CD14-positive monocyte (primary cell): Measurements from ENCODE around the gene GAA. TPM values are rescaled to one million over a fixed set of nuclear protein-coding genes. Genes with fewer than 3 reads are reported as not detected.
"Not testable (repeated sequence)": the region's sequence is repeated elsewhere in the genome, so short reads cannot be mapped to it uniquely, and the experiment has no call there.

ENCODE experiments used
- DNase-seq, 3 donors: peaks; one replicate each; pipeline ENCODE4 v3.0.0-alpha.2; 2011 to 2022
- H2AFZ ChIP-seq: 2 replicates; pipeline ENCODE4 v1.6.0; 2012; ENCODE audit warnings: mild to moderate bottlenecking, low read depth, low read length, inconsistent platforms; ENCODE audit not compliant: insufficient read depth, poor library complexity, severe bottlenecking
- H3K27ac ChIP-seq, 2 donors: 1 replicate in 1 of 2; 2 replicates in 1 of 2; pipeline ENCODE4 v1.5.1; 2012 to 2013; ENCODE audit warnings: low read length in 2 of 2, control low read depth in 1 of 2, inconsistent platforms in 1 of 2, low read depth in 1 of 2, mild to moderate bottlenecking in 1 of 2
- H3K27me3 ChIP-seq, 2 donors: one replicate each; pipeline versions ENCODE4 v1.6.0 to v1.6.1; 2011 to 2013; ENCODE audit warnings: low read length in 2 of 2; ENCODE audit not compliant: control insufficient read depth in 2 of 2, insufficient read depth in 2 of 2
- H3K36me3 ChIP-seq, 2 donors: replicated peaks in 1 of 2; 1 replicate in 1 of 2; 2 replicates in 1 of 2; pipeline versions ENCODE4 v1.5.1 to v1.6.1; 2012 to 2013; ENCODE audit warnings: low read length in 2 of 2, control low read depth in 1 of 2, inconsistent platforms in 1 of 2, mild to moderate bottlenecking in 1 of 2; ENCODE audit not compliant: insufficient read depth in 2 of 2, control insufficient read depth in 1 of 2
- H3K4me1 ChIP-seq, 2 donors: 1 replicate in 1 of 2; 2 replicates in 1 of 2; pipeline versions ENCODE4 v1.5.1 to v1.6.1; 2012 to 2013; ENCODE audit warnings: low read length in 2 of 2, control low read depth in 1 of 2, inconsistent platforms in 1 of 2, mild to moderate bottlenecking in 1 of 2, moderate library complexity in 1 of 2; ENCODE audit not compliant: insufficient read depth in 2 of 2, control insufficient read depth in 1 of 2
- H3K4me2 ChIP-seq: replicated peaks from 2 replicates; pipeline ENCODE3; 2012; ENCODE audit warnings: low read length, moderate library complexity, mild to moderate bottlenecking; ENCODE audit not compliant: poor library complexity, severe bottlenecking; ENCODE audit errors: extremely low read depth
- H3K4me3 ChIP-seq, 3 experiments: fragments of 200-600 bp in 1 of 3; sonication (generic) in 1 of 3; replicated peaks in 1 of 3; 1 replicate in 2 of 3; 2 replicates in 1 of 3; pipeline ENCODE4 v1.5.1; 2011 to 2013; ENCODE audit warnings: low read length in 3 of 3, mild to moderate bottlenecking in 3 of 3, control low read depth in 2 of 3, low read depth in 2 of 3, inconsistent platforms in 1 of 3, moderate library complexity in 1 of 3
- H3K79me2 ChIP-seq: 2 replicates; pipeline ENCODE4 v1.6.0; 2012; ENCODE audit warnings: mild to moderate bottlenecking, control low read depth, inconsistent platforms, low read length, moderate library complexity; ENCODE audit not compliant: insufficient read depth
- H3K9ac ChIP-seq: 2 replicates; pipeline ENCODE4 v1.6.0; 2017; ENCODE audit warnings: low read length, mild to moderate bottlenecking; ENCODE audit not compliant: insufficient read depth, poor library complexity, severe bottlenecking
- H3K9me3 ChIP-seq, 2 donors: replicated peaks in 1 of 2; 1 replicate in 1 of 2; 2 replicates in 1 of 2; pipeline versions ENCODE4 v1.5.1 to v1.6.1; 2012 to 2013; ENCODE audit warnings: low read length in 2 of 2, control low read depth in 1 of 2; ENCODE audit not compliant: control insufficient read depth in 1 of 2, insufficient read depth in 1 of 2
- H4K20me1 ChIP-seq: 2 replicates; pipeline ENCODE4 v1.6.0; 2012; ENCODE audit warnings: mild to moderate bottlenecking, low read length, control low read depth, moderate library complexity; ENCODE audit not compliant: insufficient read depth
- H3K27ac Mint-ChIP-seq, 7 donors: one replicate each; pipeline ENCODE4 v1.8.0; 2020; ENCODE audit warnings: mild to moderate bottlenecking in 7 of 7, mixed read lengths in 7 of 7, moderate library complexity in 6 of 7, inconsistent platforms in 2 of 7
- H3K27me3 Mint-ChIP-seq, 3 donors: one replicate each; pipeline ENCODE4 v1.8.0; 2021 to 2022; ENCODE audit warnings: low read depth in 3 of 3, mild to moderate bottlenecking in 3 of 3, mixed read lengths in 3 of 3, moderate library complexity in 3 of 3, inconsistent platforms in 1 of 3
- H3K36me3 Mint-ChIP-seq, 2 donors: one replicate each; pipeline ENCODE4 v1.8.0; 2020; ENCODE audit warnings: mixed read lengths in 2 of 2, inconsistent platforms in 1 of 2, mild to moderate bottlenecking in 1 of 2
- H3K4me1 Mint-ChIP-seq: one replicate; pipeline ENCODE4 v1.8.0; 2020; ENCODE audit warnings: mild to moderate bottlenecking, mixed read lengths
- H3K4me3 Mint-ChIP-seq, 2 donors: one replicate each; pipeline ENCODE4 v1.8.0; 2020; ENCODE audit warnings: mild to moderate bottlenecking in 2 of 2, mixed read lengths in 2 of 2, moderate library complexity in 1 of 2
- H3K9me3 Mint-ChIP-seq, 7 donors: one replicate each; pipeline ENCODE4 v1.8.0; 2020 to 2022; ENCODE audit warnings: mixed read lengths in 7 of 7, mild to moderate bottlenecking in 6 of 7, moderate library complexity in 6 of 7, inconsistent platforms in 2 of 7
- CTCF ChIP-seq: fragments of 200-600 bp; IDR thresholded peaks from one replicate; pipeline ENCODE4 v1.8.0; 2022; ENCODE audit warnings: antibody characterized with exemption, mild to moderate bottlenecking
- WGBS: methylation state at CpG from one replicate; pipeline ENCODE4 v1.1.5; 2013; ENCODE audit warnings: missing lambda C conversion rate; ENCODE audit not compliant: insufficient coverage; 5-methylcytosine and 5-hydroxymethylcytosine counted together
- intact Hi-C, 2 donors: fragments of 100-400 bp; cut with micrococcal nuclease; formaldehyde crosslinking; loops; one replicate each; pipeline versions ENCODE4 v1.15.0 to v1.15.1; 2023
- polyA plus RNA-seq, 3 donors: library from polyadenylated mRNA; depleted of rRNA in 1 of 3; unstranded in 2 of 3; stranded (reverse) in 1 of 3; fragments of 300-500 nt in 2 of 3; fragments of >200 nt in 1 of 3; fragmentation: Illumina TruSeq in 2 of 3; gene quantifications; 1 replicate in 2 of 3; 2 replicates in 1 of 3; pipeline ENCODE4 v1.2.3, GENCODE V29; 2012 to 2021

GAA gene
- polyA plus RNA-seq, 3 donors: 116 to 140 (median 120) TPM

- Histone ChIP-seq H3K36me3 (no peaks in the 10 kb centered on the region), H3K9ac (no peak overlapping the region), H3K27me3 (no peaks in the 10 kb centered on the region), H3K79me2 (no peaks in the 10 kb centered on the region), H3K9me3 (no peaks in the 10 kb centered on the region), H2AFZ (no peak overlapping the region), H3K27ac (no peak overlapping the region), H3K4me3 (no peak overlapping the region), H3K4me2 (no peak overlapping the region), H4K20me1 (no peaks in the 10 kb centered on the region), H3K4me1 (peaks cover 19 to 22% of the 10 kb centered on the region in 2 donors)
- no peak for TF ChIP-seq CTCF
- no peak overlapping the region for H3K4me3 Mint-ChIP-seq
- peaks cover 0 to 2% of the 10 kb centered on the region in 2 donors for H3K36me3 Mint-ChIP-seq
- intact Hi-C loops: no loop called here
- H3K27ac Mint-ChIP-seq: no peak overlapping the region
- H3K9me3 Mint-ChIP-seq: peaks cover 0 to 2% (median 0%) of the 10 kb centered on the region in 7 donors
- no peak for DNase-seq
- peaks cover 5 to 23% (median 11%) of the 10 kb centered on the region in 3 donors for H3K27me3 Mint-ChIP-seq
- H3K4me1 Mint-ChIP-seq: peaks cover 19% of the 10 kb centered on the region
- 91% methylated on average over 18 of the region's 34 CpGs for WGBS
Measured at GRCh38 chr17:80087346-80088265, 13.8 kb upstream of the GAA start.

GRCh38 chr17:80089762-80090161 lies 11.6 kb upstream of the GAA start:
- Histone ChIP-seq H3K27ac (no peak overlapping the region), H3K9me3 (no peaks in the 10 kb centered on the region), H4K20me1 (no peaks in the 10 kb centered on the region), H2AFZ (no peak overlapping the region), H3K27me3 (no peaks in the 10 kb centered on the region), H3K9ac (no peak overlapping the region), H3K4me2 (no peak overlapping the region), H3K79me2 (no peaks in the 10 kb centered on the region), H3K4me1 (peaks cover 35 to 39% of the 10 kb centered on the region in 2 donors), H3K4me3 (no peak overlapping the region), H3K36me3 (no peaks in the 10 kb centered on the region)
- H3K36me3 Mint-ChIP-seq: peaks cover 0 to 2% of the 10 kb centered on the region in 2 donors
- H3K27ac Mint-ChIP-seq: no peak overlapping the region
- no peak overlapping the region for H3K4me3 Mint-ChIP-seq
- peaks cover 4 to 23% (median 13%) of the 10 kb centered on the region in 3 donors for H3K27me3 Mint-ChIP-seq
- WGBS: 97% methylated on average over 16 of the region's 16 CpGs
- no peak for TF ChIP-seq CTCF
- intact Hi-C loops: loop anchor here in 1 of 2 donors (5.0 kb wide), 1 partner anchor 173 kb away; the partner anchor contains the start of gene RNF213
- no peak for DNase-seq
- peaks cover 38% of the 10 kb centered on the region for H3K4me1 Mint-ChIP-seq
- H3K9me3 Mint-ChIP-seq: peaks cover 0 to 2% (median 0%) of the 10 kb centered on the region in 7 donors

GRCh38 chr17:80090164-80090563 lies 11.2 kb upstream of the GAA start:
- H3K9ac ChIP-seq, H3K4me3 Mint-ChIP-seq, H3K36me3 ChIP-seq, H3K9me3 Mint-ChIP-seq, H3K79me2 ChIP-seq, H3K36me3 Mint-ChIP-seq, H3K9me3 ChIP-seq, H3K27ac ChIP-seq, H3K27me3 ChIP-seq, H3K4me3 ChIP-seq, H4K20me1 ChIP-seq, DNase-seq, H3K4me2 ChIP-seq, H2AFZ ChIP-seq: not testable (repeated sequence)
- peak overlapping the region in 1 of 7 donors; percentile 59 for H3K27ac Mint-ChIP-seq
- peaks cover 4 to 23% (median 14%) of the 10 kb centered on the region in 3 donors for H3K27me3 Mint-ChIP-seq
- intact Hi-C loops: loop anchor here in 1 of 2 donors (5.0 kb wide), 1 partner anchor 172 kb away; the partner anchor contains the start of gene RNF213
- H3K4me1 Mint-ChIP-seq: peaks cover 42% of the 10 kb centered on the region
- H3K4me1 ChIP-seq: peaks cover 37 to 42% of the 10 kb centered on the region in 2 donors
- WGBS: 95% methylated on average over 44 of the region's 44 CpGs
